ENCODE measurements around the gene SYT1. TPM values are rescaled to one million over a fixed set of nuclear protein-coding genes. Genes with fewer than 3 reads are reported as not detected.

SYT1 gene
- total and polyA plus RNA-seq, 4 donors: 38.0 to 113 (median 97.8) TPM

DNA sequence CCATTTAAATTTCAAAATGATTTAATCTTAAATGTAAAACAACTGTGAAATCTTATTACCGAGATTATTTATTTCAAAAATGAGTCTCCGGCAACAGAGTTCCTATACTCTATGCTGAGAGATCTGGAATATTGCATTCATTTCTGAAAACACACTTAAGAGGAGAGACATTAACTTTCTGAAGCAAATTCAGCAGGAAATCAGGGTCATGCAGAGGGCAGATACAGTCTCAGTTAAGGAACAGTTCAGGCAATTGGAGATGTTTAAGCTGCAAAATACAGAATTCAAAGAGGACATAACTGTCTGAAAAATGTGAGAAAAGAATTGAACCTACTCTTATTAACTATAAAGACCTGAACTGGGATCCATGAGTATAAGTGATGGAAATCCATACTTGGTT lies 505.4 kb downstream of the SYT1 start:
- no peak overlapping the region for H3K27ac ChIP-seq (ENCODE audit: low read depth, low read length)

GRCh38 chr12:79371226-79371625 lies 506.7 kb downstream of the SYT1 start:
- no CpG with 5 or more reads among the region's 2 CpGs for WGBS (ENCODE audit: insufficient coverage)
- Histone ChIP-seq H3K27ac (ENCODE audit: low read depth, low read length) (no peak overlapping the region), H3K4me3 (ENCODE audit: low read depth, low read length) (no peak overlapping the region)

More for the DNA sequence above, 505.4 kb downstream of the SYT1 start:
- no peaks in the 10 kb centered on the region for H3K4me1 ChIP-seq (ENCODE audit: control insufficient read depth, insufficient read depth, low read length)
- no peaks in the 10 kb centered on the region for H3K36me3 ChIP-seq (ENCODE audit: control insufficient read depth, insufficient read depth, low read length)
- H3K27me3 ChIP-seq (ENCODE audit: control insufficient read depth, insufficient read depth, low read length): no peaks in the 10 kb centered on the region
- H3K4me3 ChIP-seq (ENCODE audit: low read depth, low read length): no peak overlapping the region
- WGBS (ENCODE audit: insufficient coverage): no CpG with 5 or more reads among the region's 2 CpGs
- H3K9me3 ChIP-seq (ENCODE audit: control insufficient read depth, insufficient read depth, low read length): no peaks in the 10 kb centered on the region
- DNase-seq (ENCODE audit: low read depth in 4 of 6, low spot score in 6 of 6): peak in 1 of 6 donors; percentile 47

DNA sequence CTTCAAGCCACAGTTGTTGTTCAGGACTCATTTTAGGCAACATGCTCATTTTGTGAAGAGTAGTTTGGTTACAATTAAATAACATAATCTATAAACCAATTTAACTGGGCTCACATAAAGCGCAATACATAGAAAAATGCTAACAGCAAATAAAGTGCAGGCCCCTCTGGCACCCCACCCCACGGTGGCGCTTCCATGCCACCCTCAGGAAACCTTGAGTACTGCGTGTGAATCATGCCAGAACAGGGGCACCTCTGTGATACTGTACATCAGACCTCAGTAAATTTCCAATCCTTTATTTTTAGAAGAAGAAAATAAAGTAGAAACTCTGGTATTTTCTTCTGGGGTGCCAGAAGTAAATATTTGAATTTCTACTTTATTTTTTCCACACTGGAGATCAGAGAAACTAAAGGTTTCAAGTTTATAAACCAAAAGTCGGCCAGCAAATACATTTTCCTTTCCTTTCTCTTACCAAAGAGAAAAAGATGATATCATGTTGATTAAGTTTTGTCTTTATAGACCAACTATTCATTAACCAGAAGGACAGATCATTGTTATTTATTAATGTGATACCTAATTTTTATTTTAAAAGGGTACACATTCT lies 509.4 kb downstream of the SYT1 start:
- 54% methylated on average over 3 of the region's 5 CpGs for WGBS (ENCODE audit: insufficient coverage)
- Histone ChIP-seq H3K27me3 (ENCODE audit: control insufficient read depth, insufficient read depth, low read length) (no peaks in the 10 kb centered on the region), H3K4me3 (ENCODE audit: low read depth, low read length) (no peak overlapping the region), H3K4me1 (ENCODE audit: control insufficient read depth, insufficient read depth, low read length) (no peaks in the 10 kb centered on the region), H3K27ac (ENCODE audit: low read depth, low read length) (no peak overlapping the region), H3K9me3 (ENCODE audit: control insufficient read depth, insufficient read depth, low read length) (no peaks in the 10 kb centered on the region), H3K36me3 (ENCODE audit: control insufficient read depth, insufficient read depth, low read length) (no peaks in the 10 kb centered on the region)
- peak in 2 of 6 donors; percentile 52 to 62 for DNase-seq (ENCODE audit: low read depth in 4 of 6, low spot score in 6 of 6)

More at GRCh38 chr12:79371226-79371625, 506.7 kb downstream of the SYT1 start:
- peak in 1 of 6 donors; percentile 25 for DNase-seq (ENCODE audit: low read depth in 4 of 6, low spot score in 6 of 6)
- no peaks in the 10 kb centered on the region for H3K4me1 ChIP-seq (ENCODE audit: control insufficient read depth, insufficient read depth, low read length)
- H3K36me3 ChIP-seq (ENCODE audit: control insufficient read depth, insufficient read depth, low read length): no peaks in the 10 kb centered on the region
- H3K27me3 ChIP-seq (ENCODE audit: control insufficient read depth, insufficient read depth, low read length): no peaks in the 10 kb centered on the region
- no peaks in the 10 kb centered on the region for H3K9me3 ChIP-seq (ENCODE audit: control insufficient read depth, insufficient read depth, low read length)

- no peaks in the 10 kb centered on the region for H3K27me3 ChIP-seq (ENCODE audit: control insufficient read depth, insufficient read depth, low read length)
- H3K4me1 ChIP-seq (ENCODE audit: control insufficient read depth, insufficient read depth, low read length): no peaks in the 10 kb centered on the region
- no peaks in the 10 kb centered on the region for H3K36me3 ChIP-seq (ENCODE audit: control insufficient read depth, insufficient read depth, low read length)
- no CpG with 5 or more reads among the region's 1 CpG for WGBS (ENCODE audit: insufficient coverage)
- no peaks in the 10 kb centered on the region for H3K9me3 ChIP-seq (ENCODE audit: control insufficient read depth, insufficient read depth, low read length)
- no peak overlapping the region for H3K27ac ChIP-seq (ENCODE audit: low read depth, low read length)
- no peak for DNase-seq (ENCODE audit: low read depth in 4 of 6, low spot score in 6 of 6)
- no peak overlapping the region for H3K4me3 ChIP-seq (ENCODE audit: low read depth, low read length)
Measured at GRCh38 chr12:79374545-79374944, 510.0 kb downstream of the SYT1 start.

GRCh38 chr12:79375050-79375449 lies 510.5 kb downstream of the SYT1 start:
- Histone ChIP-seq H3K36me3 (ENCODE audit: control insufficient read depth, insufficient read depth, low read length) (no peaks in the 10 kb centered on the region), H3K9me3 (ENCODE audit: control insufficient read depth, insufficient read depth, low read length) (no peaks in the 10 kb centered on the region), H3K27me3 (ENCODE audit: control insufficient read depth, insufficient read depth, low read length) (no peaks in the 10 kb centered on the region), H3K4me1 (ENCODE audit: control insufficient read depth, insufficient read depth, low read length) (no peaks in the 10 kb centered on the region), H3K27ac (ENCODE audit: low read depth, low read length) (no peak overlapping the region), H3K4me3 (ENCODE audit: low read depth, low read length) (no peak overlapping the region)
- DNase-seq (ENCODE audit: low read depth in 4 of 6, low spot score in 6 of 6): no peak
- 87% methylated on average over 6 of the region's 6 CpGs for WGBS (ENCODE audit: insufficient coverage)

DNA sequence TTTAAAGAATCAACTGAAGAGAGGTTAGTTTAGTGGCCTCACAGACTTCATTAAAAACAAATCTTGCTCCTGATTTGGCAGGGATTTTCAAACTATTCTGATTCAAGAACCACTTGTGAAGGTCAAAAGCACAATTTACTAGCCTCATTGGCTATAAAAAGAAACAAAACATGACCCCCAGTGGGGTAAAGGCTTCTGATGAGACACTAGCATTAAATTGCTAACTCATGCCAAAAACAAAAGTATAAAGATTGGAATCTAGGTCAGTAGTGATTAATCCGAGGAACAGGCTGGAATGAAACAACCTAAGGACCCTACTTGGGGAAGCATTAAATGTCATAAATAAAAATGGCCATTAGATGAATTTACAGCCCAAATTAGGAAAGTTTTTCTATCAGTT lies 513.9 kb downstream of the SYT1 start:
- Histone ChIP-seq H3K9me3 (ENCODE audit: control insufficient read depth, insufficient read depth, low read length) (no peaks in the 10 kb centered on the region), H3K4me3 (ENCODE audit: low read depth, low read length) (no peak overlapping the region), H3K27me3 (ENCODE audit: control insufficient read depth, insufficient read depth, low read length) (no peaks in the 10 kb centered on the region), H3K36me3 (ENCODE audit: control insufficient read depth, insufficient read depth, low read length) (no peaks in the 10 kb centered on the region), H3K27ac (ENCODE audit: low read depth, low read length) (no peak overlapping the region), H3K4me1 (ENCODE audit: control insufficient read depth, insufficient read depth, low read length) (no peaks in the 10 kb centered on the region)
- no peak for DNase-seq (ENCODE audit: low read depth in 4 of 6, low spot score in 6 of 6)
- WGBS (ENCODE audit: insufficient coverage): no CpG with 5 or more reads among the region's 1 CpG

GRCh38 chr12:79380402-79380801 lies 515.8 kb downstream of the SYT1 start:
- H3K4me3 ChIP-seq (ENCODE audit: low read depth, low read length): no peak overlapping the region
- DNase-seq (ENCODE audit: low read depth in 4 of 6, low spot score in 6 of 6): no peak
- H3K27ac ChIP-seq (ENCODE audit: low read depth, low read length): no peak overlapping the region
- H3K4me1 ChIP-seq (ENCODE audit: control insufficient read depth, insufficient read depth, low read length): no peaks in the 10 kb centered on the region
- 96% methylated on average over 2 of the region's 2 CpGs for WGBS (ENCODE audit: insufficient coverage)
- no peaks in the 10 kb centered on the region for H3K36me3 ChIP-seq (ENCODE audit: control insufficient read depth, insufficient read depth, low read length)
- no peaks in the 10 kb centered on the region for H3K27me3 ChIP-seq (ENCODE audit: control insufficient read depth, insufficient read depth, low read length)
- no peaks in the 10 kb centered on the region for H3K9me3 ChIP-seq (ENCODE audit: control insufficient read depth, insufficient read depth, low read length)

- Histone ChIP-seq H3K27ac (ENCODE audit: low read depth, low read length) (no peak overlapping the region), H3K27me3 (ENCODE audit: control insufficient read depth, insufficient read depth, low read length) (no peaks in the 10 kb centered on the region), H3K9me3 (ENCODE audit: control insufficient read depth, insufficient read depth, low read length) (no peaks in the 10 kb centered on the region), H3K36me3 (ENCODE audit: control insufficient read depth, insufficient read depth, low read length) (no peaks in the 10 kb centered on the region), H3K4me3 (ENCODE audit: low read depth, low read length) (no peak overlapping the region), H3K4me1 (ENCODE audit: control insufficient read depth, insufficient read depth, low read length) (no peaks in the 10 kb centered on the region)
- 8% methylated on average over 9 of the region's 11 CpGs for WGBS (ENCODE audit: insufficient coverage)
- DNase-seq (ENCODE audit: low read depth in 4 of 6, low spot score in 6 of 6): peak in 3 of 6 donors; percentile 28 to 85 (median 30)
Measured at GRCh38 chr12:79381248-79382208, 517.0 kb downstream of the SYT1 start.

DNA sequence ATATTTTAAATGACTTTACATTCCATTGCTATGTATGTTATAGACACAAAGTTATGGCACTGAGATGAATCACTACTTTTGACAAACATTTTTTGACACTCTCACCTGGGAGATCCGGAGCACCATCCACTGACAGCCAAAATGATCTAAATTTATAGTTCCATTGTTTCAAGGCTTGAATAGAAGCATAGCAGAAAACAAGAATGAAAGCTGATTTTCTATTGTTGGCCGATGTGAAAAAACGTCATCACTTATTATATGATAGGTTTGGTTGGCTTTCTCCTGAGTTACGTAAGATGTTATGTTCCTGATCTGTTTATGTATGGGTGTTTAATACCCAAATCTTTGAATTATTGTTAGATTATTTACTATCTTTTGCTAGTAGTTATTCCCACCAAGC lies 520.0 kb downstream of the SYT1 start:
- Histone ChIP-seq H3K36me3 (ENCODE audit: control insufficient read depth, insufficient read depth, low read length) (no peaks in the 10 kb centered on the region), H3K4me1 (ENCODE audit: control insufficient read depth, insufficient read depth, low read length) (no peaks in the 10 kb centered on the region), H3K27me3 (ENCODE audit: control insufficient read depth, insufficient read depth, low read length) (no peaks in the 10 kb centered on the region), H3K4me3 (ENCODE audit: low read depth, low read length) (no peak overlapping the region), H3K9me3 (ENCODE audit: control insufficient read depth, insufficient read depth, low read length) (no peaks in the 10 kb centered on the region), H3K27ac (ENCODE audit: low read depth, low read length) (no peak overlapping the region)
- no peak for DNase-seq (ENCODE audit: low read depth in 4 of 6, low spot score in 6 of 6)
- WGBS (ENCODE audit: insufficient coverage): no CpG with 5 or more reads among the region's 4 CpGs
